Measurements from ENCODE around the gene RETREG3.
"Not testable (repeated sequence)": the region's sequence is repeated elsewhere in the genome, so short reads cannot be mapped to it uniquely, and the experiment has no call there.

Gene RETREG3

GRCh38 chr17:42627032-42627764 lies 18.0 kb upstream of the RETREG3 start:
- not testable (repeated sequence) for H4K91ac ChIP-seq (ENCODE audit: low read length); H3K18ac ChIP-seq (ENCODE audit: low read depth in 1 of 2, low read length in 2 of 2); H2AFZ ChIP-seq (ENCODE audit: low read depth, low read length); H4K8ac ChIP-seq (ENCODE audit: low read length); H3K79me1 ChIP-seq (replicated peaks; ENCODE audit: low read length, poor library complexity, severe bottlenecking); H3K4me3 ChIP-seq (ENCODE audit: insufficient read depth in 1 of 2, low read depth in 1 of 2, low read length in 2 of 2); H3K4me1 ChIP-seq (ENCODE audit: control insufficient read depth, insufficient read depth, low read depth, low read length); DNase-seq; H2BK15ac ChIP-seq (ENCODE audit: low read depth, poor library complexity, severe bottlenecking); H3K9me3 ChIP-seq (ENCODE audit: control insufficient read depth, low read length); H3K36me3 ChIP-seq (ENCODE audit: control insufficient read depth in 1 of 2, insufficient read depth in 2 of 2, low read depth in 1 of 2, low read length in 2 of 2); H3K27ac ChIP-seq (ENCODE audit: low read length, poor library complexity, severe bottlenecking); H3K23ac ChIP-seq (ENCODE audit: low read length in 2 of 2); H3K9ac ChIP-seq (ENCODE audit: low read length); H2BK5ac ChIP-seq (ENCODE audit: low read depth, low read length, poor library complexity, severe bottlenecking); H3K4me2 ChIP-seq (ENCODE audit: low read length, poor library complexity, severe bottlenecking); H3K4ac ChIP-seq (ENCODE audit: low read depth in 1 of 2, low read length in 2 of 2); H2BK120ac ChIP-seq (ENCODE audit: low read depth, low read length); H2BK12ac ChIP-seq (ENCODE audit: low read length in 2 of 2); H2AK5ac ChIP-seq (ENCODE audit: low read length, severe bottlenecking); H3K14ac ChIP-seq (ENCODE audit: low read length in 2 of 2); H3K27me3 ChIP-seq (ENCODE audit: control insufficient read depth in 1 of 2, insufficient read depth in 1 of 2, low read length in 2 of 2)
- 93% methylated on average over 3 of the region's 6 CpGs for WGBS

- Histone ChIP-seq H3K9me3 (ENCODE audit: control insufficient read depth, low read length) (no peaks in the 10 kb centered on the region), H3K23ac (ENCODE audit: low read length in 2 of 2) (no peak overlapping the region), H3K27ac (ENCODE audit: low read length, poor library complexity, severe bottlenecking) (no peak overlapping the region), H2BK12ac (ENCODE audit: low read length in 2 of 2) (no peak overlapping the region), H3K18ac (ENCODE audit: low read depth in 1 of 2, low read length in 2 of 2) (no peak overlapping the region), H4K91ac (ENCODE audit: low read length) (no peak overlapping the region), H3K4ac (ENCODE audit: low read depth in 1 of 2, low read length in 2 of 2) (no peak overlapping the region), H2BK5ac (ENCODE audit: low read depth, low read length, poor library complexity, severe bottlenecking) (no peak overlapping the region), H2BK120ac (ENCODE audit: low read depth, low read length) (no peak overlapping the region), H2AK5ac (ENCODE audit: low read length, severe bottlenecking) (no peak overlapping the region), H2BK15ac (ENCODE audit: low read depth, poor library complexity, severe bottlenecking) (no peak overlapping the region), H2AFZ (ENCODE audit: low read depth, low read length) (no peak overlapping the region), H3K4me2 (ENCODE audit: low read length, poor library complexity, severe bottlenecking) (no peak overlapping the region), H3K14ac (ENCODE audit: low read length in 2 of 2) (no peak overlapping the region), H3K79me1 (replicated peaks; ENCODE audit: low read length, poor library complexity, severe bottlenecking) (no peaks in the 10 kb centered on the region), H3K4me3 (ENCODE audit: insufficient read depth in 1 of 2, low read depth in 1 of 2, low read length in 2 of 2) (no peak overlapping the region), H3K9ac (ENCODE audit: low read length) (no peak overlapping the region), H3K27me3 (ENCODE audit: control insufficient read depth in 1 of 2, insufficient read depth in 1 of 2, low read length in 2 of 2) (no peaks in the 10 kb centered on the region), H4K8ac (ENCODE audit: low read length) (no peak overlapping the region), H3K4me1 (ENCODE audit: control insufficient read depth, insufficient read depth, low read depth, low read length) (no peaks in the 10 kb centered on the region), H3K36me3 (ENCODE audit: control insufficient read depth in 1 of 2, insufficient read depth in 2 of 2, low read depth in 1 of 2, low read length in 2 of 2) (no peaks in the 10 kb centered on the region)
- WGBS, result 89% methylated on average over 7 of the region's 7 CpGs
- DNase-seq, result no peak
Observed at GRCh38 chr17:42623732-42624596, 14.8 kb upstream of the RETREG3 start.

DNA sequence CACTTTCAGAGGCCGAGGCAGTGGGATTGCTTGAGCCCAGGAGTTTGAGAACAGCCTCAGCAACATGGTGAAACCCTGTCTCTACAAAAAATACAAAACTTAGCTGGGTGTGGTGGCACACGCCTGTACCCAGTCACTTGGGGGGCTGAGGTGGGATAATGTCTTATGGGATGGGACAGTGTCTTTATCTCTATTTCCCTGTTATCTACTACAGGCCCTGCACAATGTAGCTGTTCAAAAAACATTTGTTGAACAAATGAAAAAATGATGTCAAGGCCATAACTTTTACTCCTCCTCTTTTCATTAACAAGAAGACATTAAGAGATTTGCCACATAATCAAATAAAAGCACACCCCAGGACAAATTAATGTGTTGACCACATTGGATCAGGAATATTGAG lies 14.1 kb upstream of the RETREG3 start:
- H4K8ac ChIP-seq (ENCODE audit: low read length), result no peak overlapping the region
- H3K9ac ChIP-seq (ENCODE audit: low read length), result no peak overlapping the region
- H3K4me3 ChIP-seq (ENCODE audit: insufficient read depth in 1 of 2, low read depth in 1 of 2, low read length in 2 of 2), result no peak overlapping the region
- H3K27me3 ChIP-seq (ENCODE audit: control insufficient read depth in 1 of 2, insufficient read depth in 1 of 2, low read length in 2 of 2), result no peaks in the 10 kb centered on the region
- no peak overlapping the region for H4K91ac ChIP-seq (ENCODE audit: low read length)
- no peak overlapping the region for H2BK120ac ChIP-seq (ENCODE audit: low read depth, low read length)
- H2AFZ ChIP-seq (ENCODE audit: low read depth, low read length), result no peak overlapping the region
- no peak overlapping the region for H3K4me2 ChIP-seq (ENCODE audit: low read length, poor library complexity, severe bottlenecking)
- H3K14ac ChIP-seq (ENCODE audit: low read length in 2 of 2), result no peak overlapping the region
- H2BK5ac ChIP-seq (ENCODE audit: low read depth, low read length, poor library complexity, severe bottlenecking), result no peak overlapping the region
- no peak overlapping the region for H2AK5ac ChIP-seq (ENCODE audit: low read length, severe bottlenecking)
- H3K18ac ChIP-seq (ENCODE audit: low read depth in 1 of 2, low read length in 2 of 2), result no peak overlapping the region
- H2BK12ac ChIP-seq (ENCODE audit: low read length in 2 of 2), result no peak overlapping the region
- no peaks in the 10 kb centered on the region for H3K79me1 ChIP-seq (replicated peaks; ENCODE audit: low read length, poor library complexity, severe bottlenecking)
- peaks cover 3% of the 10 kb centered on the region for H3K4me1 ChIP-seq (ENCODE audit: control insufficient read depth, insufficient read depth, low read depth, low read length)
- H3K27ac ChIP-seq (ENCODE audit: low read length, poor library complexity, severe bottlenecking), result no peak overlapping the region
- H2BK15ac ChIP-seq (ENCODE audit: low read depth, poor library complexity, severe bottlenecking), result no peak overlapping the region
- DNase-seq, result no peak
- H3K9me3 ChIP-seq (ENCODE audit: control insufficient read depth, low read length), result no peaks in the 10 kb centered on the region
- no peaks in the 10 kb centered on the region for H3K36me3 ChIP-seq (ENCODE audit: control insufficient read depth in 1 of 2, insufficient read depth in 2 of 2, low read depth in 1 of 2, low read length in 2 of 2)
- no peak overlapping the region for H3K4ac ChIP-seq (ENCODE audit: low read depth in 1 of 2, low read length in 2 of 2)
- no peak overlapping the region for H3K23ac ChIP-seq (ENCODE audit: low read length in 2 of 2)
- 73% methylated on average over 1 of the region's 2 CpGs for WGBS

DNA sequence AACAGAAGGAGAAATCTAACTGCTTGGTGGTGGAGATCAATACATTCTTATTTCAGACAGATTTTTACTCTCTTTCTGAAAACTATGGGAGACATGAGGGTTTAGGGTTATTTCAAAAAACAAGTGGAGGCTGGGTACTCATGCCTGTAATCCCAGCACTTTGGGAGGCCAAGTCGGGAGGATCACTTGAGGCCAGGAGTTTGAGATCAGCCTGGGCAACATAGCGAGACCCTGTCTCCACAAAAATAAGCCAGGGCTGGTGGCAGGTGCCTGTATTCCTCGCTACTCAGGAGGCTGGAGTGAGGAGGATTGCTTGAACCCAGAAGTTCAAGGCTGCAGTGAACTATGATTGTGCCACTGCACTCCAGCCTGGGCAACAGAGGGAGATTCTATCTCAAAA lies 12.8 kb upstream of the RETREG3 start:
- H2BK12ac ChIP-seq (ENCODE audit: low read length in 2 of 2); H2AFZ ChIP-seq (ENCODE audit: low read depth, low read length); H3K27me3 ChIP-seq (ENCODE audit: control insufficient read depth in 1 of 2, insufficient read depth in 1 of 2, low read length in 2 of 2); H3K36me3 ChIP-seq (ENCODE audit: control insufficient read depth in 1 of 2, insufficient read depth in 2 of 2, low read depth in 1 of 2, low read length in 2 of 2); H3K79me1 ChIP-seq (replicated peaks; ENCODE audit: low read length, poor library complexity, severe bottlenecking); H3K4me3 ChIP-seq (ENCODE audit: insufficient read depth in 1 of 2, low read depth in 1 of 2, low read length in 2 of 2); H2BK5ac ChIP-seq (ENCODE audit: low read depth, low read length, poor library complexity, severe bottlenecking); H2AK5ac ChIP-seq (ENCODE audit: low read length, severe bottlenecking); DNase-seq; H4K91ac ChIP-seq (ENCODE audit: low read length); H4K8ac ChIP-seq (ENCODE audit: low read length); H3K27ac ChIP-seq (ENCODE audit: low read length, poor library complexity, severe bottlenecking); H3K9me3 ChIP-seq (ENCODE audit: control insufficient read depth, low read length); H3K4me1 ChIP-seq (ENCODE audit: control insufficient read depth, insufficient read depth, low read depth, low read length); H3K4me2 ChIP-seq (ENCODE audit: low read length, poor library complexity, severe bottlenecking); H3K4ac ChIP-seq (ENCODE audit: low read depth in 1 of 2, low read length in 2 of 2); H3K9ac ChIP-seq (ENCODE audit: low read length); H3K14ac ChIP-seq (ENCODE audit: low read length in 2 of 2); H3K23ac ChIP-seq (ENCODE audit: low read length in 2 of 2); H2BK120ac ChIP-seq (ENCODE audit: low read depth, low read length); H3K18ac ChIP-seq (ENCODE audit: low read depth in 1 of 2, low read length in 2 of 2); H2BK15ac ChIP-seq (ENCODE audit: low read depth, poor library complexity, severe bottlenecking): not testable (repeated sequence)
- 86% methylated on average over 3 of the region's 3 CpGs for WGBS

All from mesenchymal stem cell (in vitro differentiated cells and primary cell).